ENCODE measurements around the gene ATRX.

DNA sequence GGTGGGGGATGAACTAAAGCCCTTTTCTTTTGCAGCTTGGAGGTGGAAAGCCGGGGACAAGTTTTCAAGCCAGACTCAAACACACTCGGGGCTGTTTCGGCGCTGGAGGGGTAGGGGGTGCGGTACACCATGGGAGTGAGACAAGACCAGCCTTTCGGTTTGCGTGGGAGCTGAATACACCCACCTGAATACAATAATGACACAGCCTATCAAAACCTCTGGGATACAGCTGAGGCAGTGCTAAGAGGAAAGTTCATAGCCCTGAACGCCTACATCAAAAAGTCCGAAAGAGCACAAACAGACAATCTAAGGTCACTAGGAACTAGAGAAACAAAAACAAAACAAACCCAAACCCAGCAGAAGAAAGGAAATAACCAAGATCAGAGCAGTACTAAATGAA, 163.3 kb downstream of the ATRX start:
- TF ChIP-seq CTCF (IDR thresholded peaks at IDR 0.05) (no peak), EZH2 (IDR thresholded peaks at IDR 0.05; ENCODE audit: borderline replicate concordance, insufficient read depth, low read depth, low read length, poor library complexity, severe bottlenecking) (no peak)

Measured in B cell (primary cell).